KMS-11 (cell line): Measurements from ENCODE around the gene RAB11B.

Experiments
- H2AFZ ChIP-seq: fragments of 200-600 bp; sonication (generic); 2 replicates; pipeline ENCODE4 v1.6.1; 2016; ENCODE audit warnings: antibody characterized with exemption, mixed run types, low read depth
- H3K27ac ChIP-seq: fragments of 200-600 bp; sonication (generic); 2 replicates; pipeline ENCODE4 v1.6.1; 2016; ENCODE audit warnings: mild to moderate bottlenecking, mixed run types
- H3K27me3 ChIP-seq: fragments of 200-600 bp; sonication (generic); 2 replicates; pipeline ENCODE4 v1.6.1; 2017; ENCODE audit warnings: mild to moderate bottlenecking, low read depth, mixed run types, moderate library complexity; ENCODE audit not compliant: insufficient read depth
- H3K36me3 ChIP-seq: fragments of 200-600 bp; sonication (generic); 2 replicates; pipeline ENCODE4 v1.6.1; 2017; ENCODE audit warnings: mild to moderate bottlenecking, mixed run types; ENCODE audit not compliant: insufficient read depth
- H3K4me1 ChIP-seq: fragments of 200-600 bp; sonication (generic); 2 replicates; pipeline ENCODE4 v1.6.1; 2016; ENCODE audit warnings: mild to moderate bottlenecking, low read depth, mixed run types; ENCODE audit not compliant: poor library complexity, severe bottlenecking
- H3K4me2 ChIP-seq: fragments of 200-600 bp; sonication (generic); 2 replicates; pipeline ENCODE4 v1.7.0; 2016; ENCODE audit warnings: mild to moderate bottlenecking, mixed run types
- H3K4me3 ChIP-seq: fragments of 200-600 bp; sonication (generic); IDR thresholded peaks from 2 replicates; pipeline ENCODE4 v1.6.1; 2017; ENCODE audit warnings: low read depth, low read length, mixed read lengths; ENCODE audit not compliant: insufficient read depth
- H3K79me2 ChIP-seq: fragments of 200-600 bp; sonication (generic); 2 replicates; pipeline ENCODE4 v1.6.1; 2016; ENCODE audit warnings: low read depth, mixed run types; ENCODE audit not compliant: insufficient read depth
- H3K9ac ChIP-seq: fragments of 200-600 bp; sonication (generic); 2 replicates; pipeline ENCODE4 v1.6.1; 2016; ENCODE audit warnings: mild to moderate bottlenecking, mixed run types
- H4K20me1 ChIP-seq: fragments of 200-600 bp; sonication (generic); 2 replicates; pipeline ENCODE4 v1.6.1; 2016; ENCODE audit warnings: mild to moderate bottlenecking, mixed run types; ENCODE audit not compliant: insufficient read depth
- TF ChIP-seq, protein P1 (sequence below): fragments of 200-600 bp; sonication (generic); conservative IDR thresholded peaks from 2 replicates; pipeline ENCODE4 v1.6.1; 2017; ENCODE audit warnings: low read depth, mild to moderate bottlenecking, antibody characterized with exemption, low read length, moderate library complexity, mixed read lengths

RAB11B gene

DNA sequence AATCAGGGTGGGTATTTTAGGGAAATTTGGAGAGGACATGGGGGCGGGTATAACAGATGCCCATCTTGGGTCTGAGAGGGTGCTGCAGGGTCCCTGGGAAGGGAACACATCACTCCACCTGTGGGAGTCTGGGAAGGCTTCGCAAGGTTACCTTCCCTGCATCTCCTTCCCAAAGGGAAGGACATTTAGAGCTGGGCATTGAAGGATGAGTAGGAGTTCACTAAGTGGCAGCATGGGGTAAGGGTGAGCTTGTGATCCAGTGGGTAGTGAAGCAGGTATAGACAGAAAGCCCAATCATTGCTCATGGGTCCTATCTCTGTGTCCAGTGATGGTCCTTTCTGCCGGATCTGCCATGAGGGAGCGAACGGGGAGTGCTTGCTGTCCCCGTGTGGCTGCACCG, 36.1 kb downstream of the RAB11B start:
- no peaks in the 10 kb centered on the region for H3K4me1 ChIP-seq
- no peaks in the 10 kb centered on the region for H3K36me3 ChIP-seq
- H3K4me2 ChIP-seq: no peak overlapping the region
- H3K27ac ChIP-seq: no peak overlapping the region
- TF ChIP-seq, protein P1, sequence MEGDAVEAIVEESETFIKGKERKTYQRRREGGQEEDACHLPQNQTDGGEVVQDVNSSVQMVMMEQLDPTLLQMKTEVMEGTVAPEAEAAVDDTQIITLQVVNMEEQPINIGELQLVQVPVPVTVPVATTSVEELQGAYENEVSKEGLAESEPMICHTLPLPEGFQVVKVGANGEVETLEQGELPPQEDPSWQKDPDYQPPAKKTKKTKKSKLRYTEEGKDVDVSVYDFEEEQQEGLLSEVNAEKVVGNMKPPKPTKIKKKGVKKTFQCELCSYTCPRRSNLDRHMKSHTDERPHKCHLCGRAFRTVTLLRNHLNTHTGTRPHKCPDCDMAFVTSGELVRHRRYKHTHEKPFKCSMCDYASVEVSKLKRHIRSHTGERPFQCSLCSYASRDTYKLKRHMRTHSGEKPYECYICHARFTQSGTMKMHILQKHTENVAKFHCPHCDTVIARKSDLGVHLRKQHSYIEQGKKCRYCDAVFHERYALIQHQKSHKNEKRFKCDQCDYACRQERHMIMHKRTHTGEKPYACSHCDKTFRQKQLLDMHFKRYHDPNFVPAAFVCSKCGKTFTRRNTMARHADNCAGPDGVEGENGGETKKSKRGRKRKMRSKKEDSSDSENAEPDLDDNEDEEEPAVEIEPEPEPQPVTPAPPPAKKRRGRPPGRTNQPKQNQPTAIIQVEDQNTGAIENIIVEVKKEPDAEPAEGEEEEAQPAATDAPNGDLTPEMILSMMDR: no peak
- H3K4me3 ChIP-seq: no peak overlapping the region
- no peaks in the 10 kb centered on the region for H4K20me1 ChIP-seq
- no peak overlapping the region for H3K9ac ChIP-seq
- H3K79me2 ChIP-seq: no peaks in the 10 kb centered on the region
- H3K27me3 ChIP-seq: no peaks in the 10 kb centered on the region
- H2AFZ ChIP-seq: no peak overlapping the region

DNA sequence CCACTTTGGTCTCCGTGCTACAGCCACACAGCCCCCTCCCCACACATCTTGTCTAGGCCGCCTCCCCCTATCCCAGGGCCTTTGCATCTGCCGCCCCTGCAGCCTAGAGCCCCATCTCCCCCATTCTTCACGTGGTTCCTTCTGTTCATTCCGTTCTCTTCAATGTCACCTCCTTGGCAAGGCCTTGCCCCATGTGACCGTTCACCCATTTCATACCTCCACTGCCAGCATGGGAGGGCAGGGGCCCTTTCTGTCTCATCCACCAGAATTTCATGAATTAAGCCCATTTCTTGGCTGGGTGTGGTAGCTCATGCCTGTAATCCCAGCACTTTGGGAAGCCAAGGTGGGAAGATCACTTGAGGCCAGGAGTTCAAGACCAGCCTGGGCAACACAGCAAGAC, 38.9 kb downstream of the RAB11B start:
- TF ChIP-seq, protein P1: no peak
- Histone ChIP-seq H3K79me2 (no peaks in the 10 kb centered on the region), H3K4me2 (no peak overlapping the region), H3K36me3 (no peaks in the 10 kb centered on the region), H3K4me3 (no peak overlapping the region), H3K27me3 (no peaks in the 10 kb centered on the region), H3K4me1 (no peaks in the 10 kb centered on the region), H3K9ac (no peak overlapping the region), H3K27ac (no peak overlapping the region), H2AFZ (no peak overlapping the region), H4K20me1 (no peaks in the 10 kb centered on the region)

DNA sequence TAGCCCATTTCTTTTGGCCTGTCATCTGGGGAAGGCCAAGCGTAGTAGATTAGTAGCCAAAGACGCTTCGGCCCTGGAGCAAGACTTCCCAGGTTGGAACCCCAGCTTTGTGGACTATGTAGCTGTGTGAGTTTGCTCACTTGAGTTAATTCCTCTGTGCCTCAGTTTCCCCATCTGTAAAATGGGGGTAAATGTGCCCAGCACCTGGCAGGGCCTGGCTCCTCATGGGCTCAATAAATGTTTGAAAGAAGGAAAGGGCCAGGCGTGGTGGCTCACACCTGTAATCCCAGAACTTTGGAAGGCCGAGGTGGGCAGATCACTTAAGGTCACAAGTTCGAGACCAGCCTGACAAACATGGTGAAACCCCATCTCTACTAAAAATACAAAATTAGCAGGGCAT, 39.7 kb downstream of the RAB11B start:
- Histone ChIP-seq H2AFZ (no peak overlapping the region), H3K4me1 (no peaks in the 10 kb centered on the region), H3K4me3 (no peak overlapping the region), H3K27me3 (no peaks in the 10 kb centered on the region), H4K20me1 (no peaks in the 10 kb centered on the region), H3K4me2 (no peak overlapping the region), H3K79me2 (no peaks in the 10 kb centered on the region), H3K27ac (no peak overlapping the region), H3K36me3 (no peaks in the 10 kb centered on the region), H3K9ac (no peak overlapping the region)
- TF ChIP-seq, protein P1: no peak

DNA sequence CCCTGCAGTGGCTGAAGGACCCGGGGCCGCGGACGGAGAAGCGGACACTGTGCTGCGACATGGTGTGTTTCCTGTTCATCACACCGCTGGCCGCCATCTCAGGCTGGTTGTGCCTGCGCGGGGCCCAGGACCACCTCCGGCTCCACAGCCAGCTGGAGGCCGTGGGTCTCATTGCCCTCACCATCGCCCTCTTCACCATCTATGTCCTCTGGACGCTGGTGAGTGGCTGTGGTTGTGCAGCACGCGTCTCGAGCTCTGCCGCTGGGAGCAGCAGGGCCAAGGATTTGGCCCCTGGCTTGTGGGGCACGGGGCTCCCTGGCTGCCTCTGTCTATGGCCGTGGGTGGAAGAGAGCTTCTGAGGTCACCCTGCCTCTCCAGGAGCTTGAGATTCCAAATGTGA, 40.5 kb downstream of the RAB11B start:
- H3K9ac ChIP-seq: no peak overlapping the region
- no peak overlapping the region for H3K4me3 ChIP-seq
- no peaks in the 10 kb centered on the region for H3K4me1 ChIP-seq
- no peaks in the 10 kb centered on the region for H3K79me2 ChIP-seq
- H4K20me1 ChIP-seq: no peaks in the 10 kb centered on the region
- H3K27me3 ChIP-seq: no peaks in the 10 kb centered on the region
- TF ChIP-seq, protein P1: no peak
- no peak overlapping the region for H2AFZ ChIP-seq
- H3K27ac ChIP-seq: no peak overlapping the region
- no peak overlapping the region for H3K4me2 ChIP-seq
- H3K36me3 ChIP-seq: no peaks in the 10 kb centered on the region

DNA sequence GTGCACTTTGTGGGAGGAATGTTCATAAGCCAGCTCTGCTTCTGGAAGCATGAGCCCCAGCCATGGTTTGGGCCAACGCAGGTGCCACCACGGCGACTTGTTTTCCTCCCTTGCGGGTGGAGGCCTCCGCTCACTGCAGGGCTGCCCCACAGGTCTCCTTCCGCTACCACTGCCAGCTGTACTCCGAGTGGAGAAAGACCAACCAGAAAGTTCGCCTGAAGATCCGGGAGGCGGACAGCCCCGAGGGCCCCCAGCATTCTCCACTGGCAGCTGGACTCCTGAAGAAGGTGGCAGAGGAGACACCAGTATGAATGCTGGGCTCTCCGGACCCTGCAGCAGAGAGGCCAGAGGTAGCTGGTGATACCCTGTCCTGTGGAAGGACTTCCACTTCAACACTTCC, 48.1 kb downstream of the RAB11B start:
- H3K79me2 ChIP-seq: no peaks in the 10 kb centered on the region
- no peak overlapping the region for H3K27ac ChIP-seq
- no peaks in the 10 kb centered on the region for H3K27me3 ChIP-seq
- H3K4me3 ChIP-seq: no peak overlapping the region
- H3K4me1 ChIP-seq: no peaks in the 10 kb centered on the region
- H2AFZ ChIP-seq: no peak overlapping the region
- H3K4me2 ChIP-seq: no peak overlapping the region
- H4K20me1 ChIP-seq: no peaks in the 10 kb centered on the region
- TF ChIP-seq, protein P1: no peak
- no peaks in the 10 kb centered on the region for H3K36me3 ChIP-seq
- H3K9ac ChIP-seq: no peak overlapping the region
